Epidermal melanocyte (primary cell): ENCODE measurements around the gene CACUL1.

ENCODE experiments used
- DNase-seq: peaks from one replicate; pipeline ENCODE4 v3.0.0; 2011; ENCODE audit warnings: low spot score; ENCODE audit not compliant: insufficient read length

CACUL1 gene

GRCh38 chr10:118638680-118639079 lies 116.1 kb downstream of the CACUL1 start:
- DNase-seq: no peak

- DNase-seq: no peak
These were observed 118.9 kb downstream of the CACUL1 start for GRCh38 chr10:118635674-118636402.

GRCh38 chr10:118633786-118634185 lies 121.0 kb downstream of the CACUL1 start:
- DNase-seq: no peak

GRCh38 chr10:118629211-118629610 lies 125.6 kb downstream of the CACUL1 start:
- DNase-seq: no peak

- no peak for DNase-seq
These were observed 126.4 kb downstream of the CACUL1 start for GRCh38 chr10:118628397-118628796.

- no peak for DNase-seq
These were observed 127.8 kb downstream of the CACUL1 start for GRCh38 chr10:118626953-118627352.
